H1 (cell line): ENCODE data around the gene GRID2. TPM values are rescaled to one million over a fixed set of nuclear protein-coding genes. Genes with fewer than 3 reads are reported as not detected.

ENCODE experiments used
- CTCF ChIA-PET: fragments of 300-600 bp; sonication (Branson Sonifier 250); formaldehyde crosslinking; loops from one replicate; lab custom pipeline; 2021; ENCODE audit not compliant: partially characterized antibody; lab: Charles Lee
- POLR2A ChIA-PET: fragments of 300-600 bp; sonication (Branson Sonifier 250); formaldehyde crosslinking; loops from one replicate; lab custom pipeline; 2021; ENCODE audit warnings: inconsistent platforms; ENCODE audit not compliant: partially characterized antibody; lab: Charles Lee
- DNase-seq, 2 experiments: peaks; one replicate each; pipeline versions ENCODE4 v3.0.0 to v3.0.0-alpha.2; 2010 to 2022; ENCODE audit warnings: low spot score in 2 of 2, low read depth in 1 of 2, mixed read lengths in 1 of 2
- FAIRE-seq: peaks from 2 replicates; lab custom pipeline; 2011; peaks lifted over from hg19 to GRCh38; lab: Jason Lieb, UNC
- H2AFZ ChIP-seq: 2 replicates; pipeline ENCODE4 v1.8.1; 2012; ENCODE audit warnings: low read length, inconsistent platforms
- H2AK5ac ChIP-seq: 2 replicates; pipeline ENCODE4 v1.6.1; 2013; ENCODE audit warnings: low read depth, low read length
- H2BK120ac ChIP-seq: replicated peaks from 2 replicates; pipeline ENCODE3; 2013; ENCODE audit warnings: low read depth, low read length, inconsistent platforms
- H2BK12ac ChIP-seq: 2 replicates; pipeline ENCODE4 v1.6.1; 2013; ENCODE audit warnings: low read depth, low read length
- H2BK15ac ChIP-seq: 2 replicates; pipeline ENCODE4 v1.6.1; 2013; ENCODE audit warnings: low read length
- H2BK20ac ChIP-seq: 2 replicates; pipeline ENCODE4 v1.6.1; 2013; ENCODE audit warnings: low read length
- H2BK5ac ChIP-seq: 2 replicates; pipeline ENCODE4 v1.6.1; 2013; ENCODE audit warnings: low read depth, low read length
- H3K14ac ChIP-seq: 2 replicates; pipeline ENCODE4 v1.6.1; 2013; ENCODE audit warnings: inconsistent platforms; ENCODE audit not compliant: insufficient read length
- H3K18ac ChIP-seq: 2 replicates; pipeline ENCODE4 v1.6.1; 2013; ENCODE audit warnings: low read length; ENCODE audit errors: extremely low read depth
- H3K23ac ChIP-seq: 2 replicates; pipeline ENCODE4 v1.6.1; 2013; ENCODE audit warnings: inconsistent platforms; ENCODE audit not compliant: insufficient read length
- H3K23me2 ChIP-seq: 2 replicates; pipeline ENCODE4 v1.6.1; 2013; ENCODE audit warnings: low read depth, low read length
- H3K27ac ChIP-seq: 2 replicates; pipeline ENCODE4 v1.6.1; 2011; ENCODE audit warnings: low read depth, low read length, inconsistent platforms
- H3K27me3 ChIP-seq, 4 experiments: replicated peaks in 1 of 4; 1 replicate in 1 of 4; 2 replicates in 3 of 4; pipeline versions ENCODE4 v1.6.1 to v1.8.1; 2011 to 2013; ENCODE audit warnings: low read length in 3 of 4, mild to moderate bottlenecking in 3 of 4, inconsistent platforms in 2 of 4, mixed read lengths in 2 of 4, moderate library complexity in 1 of 4; ENCODE audit not compliant: control insufficient read depth in 3 of 4, insufficient read depth in 3 of 4; ENCODE audit errors: extremely low read depth in 1 of 4
- H3K36me3 ChIP-seq, 4 experiments: 2 replicates each; pipeline versions ENCODE4 v1.6.1 to v1.8.1; 2011 to 2013; ENCODE audit warnings: mild to moderate bottlenecking in 4 of 4, low read length in 3 of 4, moderate library complexity in 2 of 4, control low read depth in 1 of 4, inconsistent platforms in 1 of 4; ENCODE audit not compliant: insufficient read depth in 4 of 4, control insufficient read depth in 2 of 4
- H3K4ac ChIP-seq: replicated peaks from 2 replicates; pipeline ENCODE3; 2013; ENCODE audit warnings: low read length, low read depth, mixed read lengths, inconsistent platforms; ENCODE audit not compliant: insufficient read length
- H3K4me1 ChIP-seq, 4 experiments: replicated peaks in 1 of 4; 1 replicate in 1 of 4; 2 replicates in 3 of 4; pipeline versions ENCODE4 v1.6.1 to v1.8.1; 2011 to 2013; ENCODE audit warnings: low read length in 3 of 4, inconsistent platforms in 2 of 4, mixed read lengths in 1 of 4; ENCODE audit not compliant: insufficient read depth in 4 of 4, control insufficient read depth in 3 of 4
- H3K4me2 ChIP-seq, 2 experiments: 2 replicates each; pipeline versions ENCODE4 v1.6.1 to v1.8.1; 2011 to 2013; ENCODE audit warnings: low read depth in 2 of 2, low read length in 2 of 2, control low read depth in 1 of 2, inconsistent platforms in 1 of 2, mild to moderate bottlenecking in 1 of 2; ENCODE audit not compliant: insufficient read depth in 1 of 2
- H3K4me3 ChIP-seq, 4 experiments: fragments of 200-600, 300-600 bp in 1 of 4; sonication (generic), shearing (Covaris generic), sonication (Bioruptor Twin) in 1 of 4; 2 replicates each; pipeline versions ENCODE4 v1.5.1 to v1.8.1; 2011 to 2016; ENCODE audit warnings: low read length in 4 of 4, low read depth in 3 of 4, control low read depth in 2 of 4, inconsistent platforms in 2 of 4, mild to moderate bottlenecking in 2 of 4, mixed read lengths in 1 of 4, moderate library complexity in 1 of 4; ENCODE audit not compliant: insufficient read depth in 2 of 4; ENCODE audit errors: extremely low read depth in 1 of 4
- H3K56ac ChIP-seq: replicated peaks from 2 replicates; pipeline ENCODE3; 2013; ENCODE audit warnings: low read depth, mild to moderate bottlenecking, mixed read lengths, low read length, inconsistent platforms; ENCODE audit not compliant: insufficient read length
- H3K79me1 ChIP-seq: 2 replicates; pipeline ENCODE4 v1.6.1; 2013; ENCODE audit warnings: low read depth, low read length, control low read depth
- H3K79me2 ChIP-seq, 2 experiments: 2 replicates each; pipeline versions ENCODE4 v1.6.1 to v1.8.1; 2012 to 2013; ENCODE audit warnings: low read length in 2 of 2, mild to moderate bottlenecking in 2 of 2, inconsistent platforms in 1 of 2; ENCODE audit not compliant: insufficient read depth in 2 of 2, control insufficient read depth in 1 of 2
- H3K9ac ChIP-seq, 4 experiments: replicated peaks in 1 of 4; 1 replicate in 1 of 4; 2 replicates in 3 of 4; pipeline versions ENCODE4 v1.6.1 to v1.8.1; 2011 to 2013; ENCODE audit warnings: low read depth in 3 of 4, low read length in 3 of 4, control low read depth in 2 of 4, mild to moderate bottlenecking in 2 of 4, moderate library complexity in 2 of 4, inconsistent platforms in 1 of 4; ENCODE audit errors: extremely low read depth in 1 of 4
- H3K9me3 ChIP-seq, 2 experiments: 2 replicates each; pipeline versions ENCODE4 v1.6.1 to v1.8.1; 2012 to 2013; ENCODE audit warnings: mild to moderate bottlenecking in 2 of 2, moderate library complexity in 2 of 2, control low read depth in 1 of 2, inconsistent platforms in 1 of 2, low read depth in 1 of 2, low read length in 1 of 2, mixed read lengths in 1 of 2; ENCODE audit not compliant: insufficient read depth in 2 of 2
- H4K20me1 ChIP-seq, 2 experiments: replicated peaks in 1 of 2; 2 replicates each; pipeline versions ENCODE3 to v1.8.1; 2011 to 2013; ENCODE audit warnings: inconsistent platforms in 2 of 2, low read length in 2 of 2, mild to moderate bottlenecking in 1 of 2; ENCODE audit not compliant: insufficient read depth in 2 of 2, control insufficient read depth in 1 of 2
- H4K5ac ChIP-seq: 2 replicates; pipeline ENCODE4 v1.6.1; 2013; ENCODE audit warnings: low read length, low read depth, mixed read lengths, inconsistent platforms; ENCODE audit not compliant: insufficient read length
- H4K8ac ChIP-seq: 2 replicates; pipeline ENCODE4 v1.8.0; 2013; ENCODE audit warnings: mild to moderate bottlenecking, moderate library complexity, low read length, inconsistent platforms; ENCODE audit not compliant: insufficient read depth; ENCODE audit errors: extremely low read depth
- H4K91ac ChIP-seq: replicated peaks from 2 replicates; pipeline ENCODE3; 2013; ENCODE audit warnings: low read length, mixed read lengths, inconsistent platforms; ENCODE audit not compliant: insufficient read length
- CTCF ChIP-seq, 3 experiments: IDR thresholded peaks; 1 replicate in 2 of 3; 2 replicates in 1 of 3; pipeline versions ENCODE4 v1.5.1 to v1.6.1; 2011; ENCODE audit warnings: low read length in 3 of 3, mild to moderate bottlenecking in 3 of 3, inconsistent platforms in 2 of 3, low read depth in 1 of 3, moderate library complexity in 1 of 3; ENCODE audit not compliant: insufficient read depth in 1 of 3; ENCODE audit errors: control extremely low read depth in 1 of 3
- HDAC2 ChIP-seq, 2 experiments: fragments of 300-600 bp in 1 of 2; sonication (generic) in 1 of 2; IDR thresholded peaks; 2 replicates each; pipeline ENCODE4 v1.6.1; 2011 to 2012; ENCODE audit warnings: low read depth in 2 of 2, low read length in 2 of 2, mild to moderate bottlenecking in 2 of 2, moderate library complexity in 2 of 2, borderline replicate concordance in 1 of 2, inconsistent platforms in 1 of 2
- RAD21 ChIP-seq, 2 experiments: IDR thresholded peaks in 1 of 2; conservative IDR thresholded peaks in 1 of 2; 2 replicates each; pipeline ENCODE4 v1.6.1; 2011; ENCODE audit warnings: low read depth in 2 of 2, low read length in 2 of 2, improper control_type of control experiment in 1 of 2, inconsistent platforms in 1 of 2, mild to moderate bottlenecking in 1 of 2, moderate library complexity in 1 of 2
- WGBS, 2 experiments: shearing (Covaris generic) in 1 of 2; methylation state at CpG; one replicate each; pipeline versions ENCODE4 v1.1.6 to v1.1.7; 2013 to 2015; ENCODE audit warnings: low lambda C conversion rate in 2 of 2, mixed read lengths in 2 of 2, inconsistent platforms in 1 of 2, low coverage in 1 of 2, missing lambda C conversion rate in 1 of 2; ENCODE audit not compliant: insufficient replicate concordance in 2 of 2, insufficient coverage in 1 of 2, insufficient read length in 1 of 2; ENCODE audit errors: extremely low coverage in 1 of 2, missing lambda C conversion rate in 1 of 2; 5-methylcytosine and 5-hydroxymethylcytosine counted together
- polyA plus RNA-seq, 7 experiments: library from polyadenylated mRNA; depleted of rRNA in 3 of 7; stranded (reverse) in 5 of 7; unstranded in 2 of 7; fragments of >200 nt in 5 of 7; fragments of 200-250 nt in 2 of 7; gene quantifications; 1 replicate in 5 of 7; 2 replicates in 1 of 7; 4 replicates in 1 of 7; pipeline versions ENCODE4 v1.2.1 to v1.2.3, GENCODE V29; 2011 to 2013; ENCODE audit warnings: missing spikeins in 2 of 7, mixed read lengths in 2 of 7
- total RNA-seq: library from RNA; stranded (reverse); fragmentation: NEBNext Ultra II Directional; extraction: Animal tissue kit (Norgen Biotek cat#: 25700); gene quantifications from 2 replicates; pipeline ENCODE4 v1.2.1, GENCODE V29; 2021

Gene GRID2
- total and polyA plus RNA-seq, 2 of the 8 experiments (the other 6 are each of a cell fraction or from before 2014, with no cell fraction given) = 31.1 to 81.9 TPM

- CTCF ChIA-PET = interaction anchor here (0.6 to 3.5 kb wide), 23 partner anchors 8 to 422 kb away, joined by 3 to 21 read pairs (median 5); no protein-coding TSS in a partner anchor
- no peak overlapping the region for H3K56ac ChIP-seq
- H4K8ac ChIP-seq = no peak overlapping the region
- no peak overlapping the region for H3K4me2 ChIP-seq
- no peaks in the 10 kb centered on the region for H3K4me1 ChIP-seq
- H2BK20ac ChIP-seq = no peak overlapping the region
- no peak overlapping the region for H3K4ac ChIP-seq
- no peak overlapping the region for H3K23ac ChIP-seq
- H3K36me3 ChIP-seq = no peaks in the 10 kb centered on the region
- H2BK120ac ChIP-seq = no peak overlapping the region
- no peak overlapping the region for H3K27ac ChIP-seq
- 0 out of 2 replicates have a peak overlapping the region, but pooled peaks have one; percentile 75 for H2BK12ac ChIP-seq
- no peak overlapping the region for H3K4me3 ChIP-seq
- H4K5ac ChIP-seq = no peak overlapping the region
- FAIRE-seq = peak; percentile 94
- TF ChIP-seq CTCF (IDR thresholded peaks at IDR 0.05; ENCODE audit: control extremely low read depth in 1 of 3, insufficient read depth in 1 of 3, low read depth in 1 of 3, low read length in 3 of 3) = peak; percentile 12 to 82 (median 68)
- TF ChIP-seq RAD21 (IDR thresholded peaks at IDR 0.05 in 1 of 2, conservative IDR thresholded peaks at IDR 0.05 in 1 of 2; ENCODE audit: low read depth in 2 of 2, low read length in 2 of 2) = peak; percentile 93 to 95
- no peak for TF ChIP-seq HDAC2 (IDR thresholded peaks at IDR 0.05; ENCODE audit: borderline replicate concordance in 1 of 2, low read depth in 2 of 2, low read length in 2 of 2)
- WGBS, 2 experiments = 73% methylated on average over 6 of the region's 6 CpGs; no CpG with 5 or more reads in 1 of the 2 experiments
- no peaks in the 10 kb centered on the region for H3K27me3 ChIP-seq
- no peaks in the 10 kb centered on the region for H3K9me3 ChIP-seq
- POLR2A ChIA-PET = no interaction called here
- 0 out of 2 replicates have a peak overlapping the region, but pooled peaks have one; percentile 75 for H2BK15ac ChIP-seq
- H2AK5ac ChIP-seq = 0 out of 2 replicates have a peak overlapping the region, but pooled peaks have one; percentile 61
- no peak overlapping the region for H3K18ac ChIP-seq
- no peaks in the 10 kb centered on the region for H3K23me2 ChIP-seq
- no peaks in the 10 kb centered on the region for H3K79me2 ChIP-seq
- H3K14ac ChIP-seq = no peak overlapping the region
- H2BK5ac ChIP-seq = no peak overlapping the region; the same call in 1 of the 2 replicates
- H3K79me1 ChIP-seq = no peaks in the 10 kb centered on the region
- 0 out of 2 replicates have a peak overlapping the region, but pooled peaks have one; percentile 66 for H2AFZ ChIP-seq
- no peak overlapping the region for H3K9ac ChIP-seq
- peaks cover 0 to 3% of the 10 kb centered on the region in 2 experiments for H4K20me1 ChIP-seq
- DNase-seq = no peak
- H4K91ac ChIP-seq = no peak overlapping the region
Measured at GRCh38 chr4:93710101-93710846, 1406.5 kb downstream of the GRID2 start.
